ENCODE data around the gene NTRK2. TPM values are rescaled to one million over a fixed set of nuclear protein-coding genes. Genes with fewer than 3 reads are reported as not detected.

NTRK2 gene
- total RNA-seq, 2 donors from 2014 or later: 11.9 to 30.1 TPM

- H3K27ac ChIP-seq: peak overlapping the region; percentile 29 to 65
- H3K4me1 ChIP-seq: peaks cover 0 to 37% of the 10 kb centered on the region in 2 donors
- TF ChIP-seq CTCF (IDR thresholded peaks at IDR 0.05): no peak
These were observed 187.7 kb downstream of the NTRK2 start for GRCh38 chr9:84857211-84857610.

GRCh38 chr9:84858364-84858763 lies 188.8 kb downstream of the NTRK2 start:
- H3K9me3 ChIP-seq: no peaks in the 10 kb centered on the region
- H3K27ac ChIP-seq: peak overlapping the region in 1 of 2 donors; percentile 65
- no peak overlapping the region for H3K4me3 ChIP-seq
- no peak for TF ChIP-seq CTCF (IDR thresholded peaks at IDR 0.05)
- no peak for DNase-seq (ENCODE audit: low spot score)
- H3K27me3 ChIP-seq: no peaks in the 10 kb centered on the region
- peaks cover 0 to 37% of the 10 kb centered on the region in 2 donors for H3K4me1 ChIP-seq
- H3K36me3 ChIP-seq: no peaks in the 10 kb centered on the region

More at GRCh38 chr9:84857211-84857610, 187.7 kb downstream of the NTRK2 start:
- no peaks in the 10 kb centered on the region for H3K27me3 ChIP-seq
- no peaks in the 10 kb centered on the region for H3K36me3 ChIP-seq
- DNase-seq (ENCODE audit: low spot score): no peak
- no peaks in the 10 kb centered on the region for H3K9me3 ChIP-seq
- H3K4me3 ChIP-seq: no peak overlapping the region

GRCh38 chr9:84860249-84861115 lies 191.0 kb downstream of the NTRK2 start:
- no peaks in the 10 kb centered on the region for H3K27me3 ChIP-seq
- H3K4me3 ChIP-seq: no peak overlapping the region
- peaks cover 0 to 36% of the 10 kb centered on the region in 2 donors for H3K4me1 ChIP-seq
- no peak for DNase-seq (ENCODE audit: low spot score)
- TF ChIP-seq CTCF (IDR thresholded peaks at IDR 0.05): no peak
- H3K27ac ChIP-seq: no peak overlapping the region
- no peaks in the 10 kb centered on the region for H3K36me3 ChIP-seq
- H3K9me3 ChIP-seq: no peaks in the 10 kb centered on the region

- TF ChIP-seq CTCF (IDR thresholded peaks at IDR 0.05): no peak
These were observed 191.9 kb downstream of the NTRK2 start for GRCh38 chr9:84861455-84861854.

GRCh38 chr9:84862308-84862707 lies 192.8 kb downstream of the NTRK2 start:
- Histone ChIP-seq H3K9me3 (no peaks in the 10 kb centered on the region), H3K27ac (no peak overlapping the region), H3K4me3 (no peak overlapping the region), H3K27me3 (no peaks in the 10 kb centered on the region), H3K4me1 (peaks cover 0 to 43% of the 10 kb centered on the region in 2 donors), H3K36me3 (no peaks in the 10 kb centered on the region)
- no peak for DNase-seq (ENCODE audit: low spot score)
- no peak for TF ChIP-seq CTCF (IDR thresholded peaks at IDR 0.05)

More at GRCh38 chr9:84861455-84861854, 191.9 kb downstream of the NTRK2 start:
- Histone ChIP-seq H3K4me1 (peaks cover 0 to 37% of the 10 kb centered on the region in 2 donors), H3K27ac (no peak overlapping the region), H3K9me3 (no peaks in the 10 kb centered on the region), H3K27me3 (no peaks in the 10 kb centered on the region), H3K4me3 (no peak overlapping the region), H3K36me3 (no peaks in the 10 kb centered on the region)
- no peak for DNase-seq (ENCODE audit: low spot score)
